Activated CD8-positive, alpha-beta T cell treated with anti-CD3 and anti-CD28 coated beads for 36 hours (primary cell): ENCODE data around the gene HELZ. TPM values are rescaled to one million over a fixed set of nuclear protein-coding genes. Genes with fewer than 3 reads are reported as not detected.
A peak's percentile ranks its signal among the peaks of the same experiment; 100 is the strongest.
"Not testable (repeated sequence)": the region's sequence is repeated elsewhere in the genome, so short reads cannot be mapped to it uniquely, and the experiment has no call there.

Source experiments
- ATAC-seq: fragments of 200-7000 bp; cut with Tn5 transposase; one replicate; pipeline ENCODE4 v1.10.0; 2021; ENCODE audit warnings: mild to moderate bottlenecking, moderate library complexity
- CTCF ChIA-PET: fragments of 350-600 bp; sonication (Branson Sonifier 250); formaldehyde crosslinking; loops from one replicate; lab custom pipeline; 2021; ENCODE audit warnings: antibody characterized with exemption; lab: Charles Lee
- POLR2A ChIA-PET: fragments of 350-600 bp; sonication (Branson Sonifier 250); formaldehyde crosslinking; loops from one replicate; lab custom pipeline; 2021; ENCODE audit warnings: antibody characterized with exemption; lab: Charles Lee
- DNase-seq: peaks from one replicate; pipeline ENCODE4 v3.0.0-alpha.2; 2020
- H3K27ac Mint-ChIP-seq: one replicate; pipeline ENCODE4 v1.8.0; 2021; ENCODE audit warnings: mild to moderate bottlenecking, mixed read lengths
- H3K27me3 Mint-ChIP-seq: one replicate; pipeline ENCODE4 v1.8.0; 2021; ENCODE audit warnings: mixed read lengths
- H3K36me3 Mint-ChIP-seq: one replicate; pipeline ENCODE4 v1.8.0; 2021; ENCODE audit warnings: low read depth, mixed read lengths
- H3K4me1 Mint-ChIP-seq: one replicate; pipeline ENCODE4 v1.8.0; 2021; ENCODE audit warnings: low read depth, mixed read lengths
- H3K4me3 Mint-ChIP-seq: one replicate; pipeline ENCODE4 v1.8.0; 2021; ENCODE audit warnings: mild to moderate bottlenecking, moderate library complexity, mixed read lengths
- H3K9me3 Mint-ChIP-seq: one replicate; pipeline ENCODE4 v1.8.0; 2021; ENCODE audit warnings: mixed read lengths
- intact Hi-C: fragments of 100-400 bp; cut with micrococcal nuclease; formaldehyde crosslinking; loops from one replicate; pipeline ENCODE4 v1.10.0; 2022
- total RNA-seq, 2 experiments: library from RNA; stranded (reverse); gene quantifications; one replicate each; pipeline ENCODE4 v1.2.3, GENCODE V29; 2021
- TF ChIP-seq, protein P1 (sequence below): fragments of 200-600 bp; IDR thresholded peaks from one replicate; pipeline ENCODE4 v1.8.0; 2022; ENCODE audit warnings: antibody characterized with exemption, mild to moderate bottlenecking

The HELZ gene
- total RNA-seq, 2 experiments from 2014 or later, result 74.4 to 74.9 TPM

DNA sequence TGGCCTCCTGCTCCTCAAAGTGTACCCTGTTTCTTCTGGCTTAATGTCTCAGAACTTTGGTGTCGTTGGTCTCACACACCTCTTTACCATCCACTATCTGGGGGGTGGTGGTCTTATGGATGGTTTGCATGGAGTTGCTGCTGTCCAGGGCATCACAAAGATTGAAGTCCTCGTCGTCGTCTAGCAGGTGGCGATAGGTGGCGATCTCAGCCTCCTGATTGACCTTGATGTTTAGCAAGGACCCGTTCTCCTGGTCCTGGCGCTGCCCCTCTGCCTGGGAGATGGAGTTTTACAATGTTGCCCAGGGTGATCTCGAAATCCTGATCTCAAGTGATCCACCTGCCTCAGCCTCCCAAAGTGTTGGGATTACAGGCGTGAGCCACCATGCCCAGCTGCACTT, 31.1 kb upstream of the HELZ start:
- DNase-seq, result no peak
- Mint-ChIP-seq H3K27me3 (no peaks in the 10 kb centered on the region), H3K9me3 (no peaks in the 10 kb centered on the region), H3K4me1 (no peaks in the 10 kb centered on the region), H3K4me3 (no peak overlapping the region), H3K27ac (no peak overlapping the region), H3K36me3 (no peaks in the 10 kb centered on the region)
- no peak for ATAC-seq
- intact Hi-C loops, result no loop called here
- CTCF ChIA-PET, result no interaction called here
- POLR2A ChIA-PET, result interaction anchor here (0.6 kb wide), 1 partner anchor 70 kb away, joined by 3 read pairs; no protein-coding TSS in a partner anchor
- TF ChIP-seq, protein P1, sequence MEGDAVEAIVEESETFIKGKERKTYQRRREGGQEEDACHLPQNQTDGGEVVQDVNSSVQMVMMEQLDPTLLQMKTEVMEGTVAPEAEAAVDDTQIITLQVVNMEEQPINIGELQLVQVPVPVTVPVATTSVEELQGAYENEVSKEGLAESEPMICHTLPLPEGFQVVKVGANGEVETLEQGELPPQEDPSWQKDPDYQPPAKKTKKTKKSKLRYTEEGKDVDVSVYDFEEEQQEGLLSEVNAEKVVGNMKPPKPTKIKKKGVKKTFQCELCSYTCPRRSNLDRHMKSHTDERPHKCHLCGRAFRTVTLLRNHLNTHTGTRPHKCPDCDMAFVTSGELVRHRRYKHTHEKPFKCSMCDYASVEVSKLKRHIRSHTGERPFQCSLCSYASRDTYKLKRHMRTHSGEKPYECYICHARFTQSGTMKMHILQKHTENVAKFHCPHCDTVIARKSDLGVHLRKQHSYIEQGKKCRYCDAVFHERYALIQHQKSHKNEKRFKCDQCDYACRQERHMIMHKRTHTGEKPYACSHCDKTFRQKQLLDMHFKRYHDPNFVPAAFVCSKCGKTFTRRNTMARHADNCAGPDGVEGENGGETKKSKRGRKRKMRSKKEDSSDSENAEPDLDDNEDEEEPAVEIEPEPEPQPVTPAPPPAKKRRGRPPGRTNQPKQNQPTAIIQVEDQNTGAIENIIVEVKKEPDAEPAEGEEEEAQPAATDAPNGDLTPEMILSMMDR, result no peak

DNA sequence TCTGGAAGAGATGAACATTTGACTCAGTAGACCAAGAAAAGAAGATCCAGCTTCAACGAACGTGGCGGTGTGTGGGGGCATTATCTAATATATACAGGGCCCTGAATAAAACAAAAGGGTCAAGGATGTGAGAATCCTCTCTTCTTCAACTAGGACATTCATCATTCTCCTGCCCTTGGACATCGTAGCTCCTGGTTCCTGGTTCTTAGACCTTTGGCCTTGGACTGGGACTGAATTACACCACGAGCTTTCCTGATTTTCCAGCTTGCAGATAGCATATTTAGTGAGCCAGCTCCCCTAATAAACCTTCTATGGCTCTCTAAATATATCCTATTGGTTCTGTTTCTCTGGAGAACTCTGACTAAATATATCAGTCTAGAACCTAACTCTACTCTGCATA, 29.5 kb upstream of the HELZ start:
- ChIA-PET POLR2A (interaction anchor here (0.6 to 1.5 kb wide), 2 partner anchors 13 to 72 kb away, joined by 3 to 4 read pairs; no protein-coding TSS in a partner anchor), CTCF (interaction anchor here (1.7 to 2.7 kb wide), 2 partner anchors 18 to 53 kb away, joined by 4 to 11 read pairs; no protein-coding TSS in a partner anchor)
- H3K4me1 Mint-ChIP-seq, result no peaks in the 10 kb centered on the region
- no peaks in the 10 kb centered on the region for H3K9me3 Mint-ChIP-seq
- ATAC-seq (no peak), DNase-seq (no peak)
- intact Hi-C loops, result no loop called here
- no peak overlapping the region for H3K27ac Mint-ChIP-seq
- TF ChIP-seq, protein P1, result no peak
- no peaks in the 10 kb centered on the region for H3K36me3 Mint-ChIP-seq
- no peak overlapping the region for H3K4me3 Mint-ChIP-seq
- H3K27me3 Mint-ChIP-seq, result no peaks in the 10 kb centered on the region

DNA sequence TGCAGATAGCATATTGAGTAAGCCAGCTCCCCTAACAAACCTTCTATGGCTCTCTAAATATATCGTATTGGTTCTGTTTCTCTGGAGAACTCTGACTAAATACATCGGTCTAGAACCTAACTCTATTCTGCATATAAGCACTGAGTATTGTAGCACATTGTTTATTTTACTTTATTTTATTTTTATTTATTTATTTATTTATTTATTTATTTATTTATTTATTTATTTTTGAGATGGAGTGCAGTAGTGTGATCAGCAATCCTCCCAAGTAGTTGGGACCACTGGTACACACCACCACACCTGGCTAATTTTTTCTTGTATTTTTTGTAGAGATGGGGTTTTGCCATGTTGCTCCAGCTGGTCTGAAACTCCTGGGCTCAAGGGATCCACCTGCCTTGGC, 28.9 kb upstream of the HELZ start:
- DNase-seq, result no peak
- H3K4me3 Mint-ChIP-seq, result no peak overlapping the region
- ChIA-PET CTCF (interaction anchor here (1.5 to 2.7 kb wide), 4 partner anchors 11 to 59 kb away, joined by 4 to 11 read pairs (median 4); no protein-coding TSS in a partner anchor), POLR2A (no interaction called here)
- H3K36me3 Mint-ChIP-seq, result no peaks in the 10 kb centered on the region
- H3K4me1 Mint-ChIP-seq, result no peaks in the 10 kb centered on the region
- TF ChIP-seq, protein P1, result no peak
- H3K27me3 Mint-ChIP-seq, result no peaks in the 10 kb centered on the region
- ATAC-seq, result no peak
- intact Hi-C loops, result no loop called here
- no peak overlapping the region for H3K27ac Mint-ChIP-seq
- H3K9me3 Mint-ChIP-seq, result no peaks in the 10 kb centered on the region

DNA sequence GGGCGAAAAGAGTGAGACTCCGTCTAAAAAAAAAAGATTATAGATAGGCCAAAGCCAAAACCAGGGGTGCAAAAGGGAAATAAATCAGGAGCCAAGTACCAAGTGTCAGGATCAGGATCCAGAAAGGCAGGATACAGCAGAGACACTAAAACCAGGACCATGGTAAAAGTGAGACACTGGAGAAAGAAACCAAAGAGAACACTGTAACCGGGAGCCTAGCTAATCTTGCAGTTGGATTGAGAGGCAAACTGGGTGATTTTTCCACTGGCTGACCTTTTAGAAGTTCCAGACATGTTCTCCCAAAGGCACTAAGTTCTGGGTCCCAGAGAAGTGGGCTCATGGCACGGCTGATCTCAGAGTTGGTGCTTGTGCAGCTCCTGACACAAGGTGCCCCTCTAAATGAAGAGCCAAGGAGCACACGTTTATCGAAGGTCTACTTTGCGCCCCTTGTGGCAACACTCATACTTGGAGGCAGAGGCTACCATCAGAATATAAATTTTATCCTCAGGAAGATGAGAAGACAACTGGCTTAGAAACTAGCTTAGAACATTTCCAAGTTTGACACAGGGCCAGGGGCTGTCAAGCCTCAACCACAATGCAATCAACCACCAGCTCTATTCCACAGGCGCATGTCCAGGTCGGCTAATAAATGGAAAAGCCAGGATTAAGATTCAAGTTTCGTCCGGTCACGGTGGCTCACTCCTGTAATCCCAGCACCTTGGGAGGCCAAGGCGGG, 27.5 kb upstream of the HELZ start:
- Mint-ChIP-seq H3K4me1 (no peaks in the 10 kb centered on the region), H3K27me3 (no peaks in the 10 kb centered on the region), H3K4me3 (no peak overlapping the region), H3K27ac (no peak overlapping the region), H3K9me3 (no peaks in the 10 kb centered on the region), H3K36me3 (no peaks in the 10 kb centered on the region)
- ATAC-seq (no peak), DNase-seq (peak; percentile 33)
- intact Hi-C loops, result no loop called here
- TF ChIP-seq, protein P1, result no peak
- POLR2A ChIA-PET, result no interaction called here
- CTCF ChIA-PET, result interaction anchor here (0.6 to 2.7 kb wide), 16 partner anchors 9 to 191 kb away, joined by 3 to 11 read pairs (median 4); partner anchors contain the start of gene HELZ

DNA sequence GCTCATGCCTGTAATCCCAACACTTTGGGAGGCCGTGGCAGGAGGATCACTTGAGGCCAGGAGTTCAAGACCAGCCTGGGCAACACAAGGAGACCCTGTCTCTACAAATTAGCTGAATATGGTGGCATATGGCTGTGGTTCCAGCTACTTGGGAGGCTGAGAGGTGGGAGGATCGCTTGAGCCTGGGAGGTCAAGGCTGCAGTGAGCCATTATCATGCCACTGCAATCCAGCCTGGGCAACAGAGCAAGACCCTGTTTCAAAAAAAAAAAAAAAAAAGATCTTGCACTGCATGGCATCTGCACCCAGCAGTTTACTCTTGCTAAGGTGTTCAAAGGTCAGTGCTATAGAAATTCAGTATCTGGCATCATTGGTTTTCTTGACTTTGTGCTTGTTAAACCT, 26.2 kb upstream of the HELZ start:
- intact Hi-C loops, H3K4me3 Mint-ChIP-seq, DNase-seq, ATAC-seq, H3K27ac Mint-ChIP-seq, CTCF ChIA-PET, POLR2A ChIA-PET, H3K36me3 Mint-ChIP-seq, H3K4me1 Mint-ChIP-seq, H3K27me3 Mint-ChIP-seq, H3K9me3 Mint-ChIP-seq: not testable (repeated sequence)
